ENCODE data around the gene SDK1. TPM values are rescaled to one million over a fixed set of nuclear protein-coding genes. Genes with fewer than 3 reads are reported as not detected.
"Not testable (repeated sequence)": the region's sequence is repeated elsewhere in the genome, so short reads cannot be mapped to it uniquely, and the experiment has no call there.

SDK1 gene
- total and polyA plus RNA-seq, 4 donors = 1.9 to 46.3 (median 12.4) TPM

DNA sequence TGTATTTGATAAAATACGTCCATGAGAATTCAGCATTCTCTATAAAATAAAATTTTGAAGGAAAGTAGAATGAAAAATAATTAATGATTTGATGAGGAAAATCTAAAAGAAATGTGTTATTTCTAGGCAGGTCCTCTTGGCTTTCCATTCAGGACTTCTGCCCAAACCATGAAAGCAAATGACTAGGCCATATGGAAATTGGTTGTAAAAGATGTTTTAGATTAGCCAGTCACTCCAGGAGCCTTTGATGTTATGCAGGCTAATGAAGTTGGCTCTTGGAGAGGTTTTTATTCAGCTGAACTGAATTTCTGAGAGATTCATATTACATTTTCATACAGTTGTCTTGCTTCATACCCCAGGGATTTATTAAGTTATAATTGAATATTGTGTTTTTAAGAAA is 452.8 kb downstream of the SDK1 start:
- Histone ChIP-seq H3K4me3 (ENCODE audit: low read length in 2 of 2) (no peak overlapping the region), H3K4me1 (ENCODE audit: control insufficient read depth in 1 of 2, insufficient read depth in 2 of 2, low read length in 2 of 2) (no peaks in the 10 kb centered on the region), H3K27me3 (ENCODE audit: control insufficient read depth in 1 of 2, insufficient read depth in 2 of 2, low read length in 1 of 2) (no peaks in the 10 kb centered on the region), H3K9me3 (ENCODE audit: control insufficient read depth, low read length) (no peaks in the 10 kb centered on the region), H3K36me3 (ENCODE audit: control insufficient read depth in 1 of 2, insufficient read depth in 2 of 2, low read length in 1 of 2) (no peaks in the 10 kb centered on the region), H3K27ac (ENCODE audit: low read depth in 1 of 2, low read length in 2 of 2) (no peak overlapping the region)
- 95 to 97% methylated on average over 1 of the region's 1 CpG for WGBS, 2 donors
- DNase-seq = no peak
- no peak for ATAC-seq (ENCODE audit: low FRiP score)
- intact Hi-C loops (cut with DNase I) = no loop called here

DNA sequence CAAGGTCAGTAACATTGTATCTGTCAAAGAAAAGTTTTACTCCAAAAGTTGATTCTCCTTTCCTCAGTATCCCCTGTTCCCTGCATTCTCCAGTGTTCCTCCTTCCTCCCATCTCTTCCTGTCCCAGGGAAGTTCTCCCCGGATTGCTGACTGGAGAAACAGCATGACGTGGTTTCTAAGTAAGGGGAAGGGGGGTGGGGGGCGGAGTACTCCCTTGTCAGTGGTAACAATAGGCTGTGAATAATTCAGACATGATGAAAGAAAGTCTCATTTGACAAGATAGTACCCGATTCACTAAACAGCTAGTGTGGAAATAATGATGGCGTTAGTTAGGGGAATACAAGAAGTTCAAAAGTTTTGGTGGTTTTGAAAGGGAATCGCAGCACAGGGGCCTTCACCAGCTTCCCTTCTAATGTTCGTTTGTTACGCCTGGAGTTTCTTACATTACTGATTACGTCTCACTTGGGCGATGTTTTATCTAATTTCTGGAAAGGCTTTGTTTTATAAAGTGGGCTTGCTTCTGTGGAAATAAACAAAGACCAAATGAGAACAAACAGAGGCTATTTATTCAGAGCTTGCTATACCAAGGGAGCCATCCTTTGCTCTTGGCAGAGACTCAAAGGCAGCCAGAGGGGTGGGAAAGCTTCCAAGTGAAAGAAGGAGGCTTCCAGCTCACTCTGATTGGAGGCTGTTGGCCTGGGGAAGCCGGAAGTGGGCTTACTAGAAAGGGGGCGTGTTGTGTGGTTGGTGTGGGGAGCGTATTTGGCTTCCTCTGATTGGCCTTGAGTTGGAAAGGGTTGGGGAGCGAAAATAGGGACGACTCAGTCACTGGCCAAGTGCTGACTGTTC is 453.7 kb downstream of the SDK1 start:
- H3K27me3 ChIP-seq (ENCODE audit: control insufficient read depth in 1 of 2, insufficient read depth in 2 of 2, low read length in 1 of 2) = no peaks in the 10 kb centered on the region
- no peak for ATAC-seq (ENCODE audit: low FRiP score)
- intact Hi-C loops (cut with DNase I) = no loop called here
- 73 to 74% methylated on average over 15 of the region's 15 CpGs for WGBS, 2 donors
- H3K27ac ChIP-seq (ENCODE audit: low read depth in 1 of 2, low read length in 2 of 2) = no peak overlapping the region
- no peak for DNase-seq
- no peaks in the 10 kb centered on the region for H3K4me1 ChIP-seq (ENCODE audit: control insufficient read depth in 1 of 2, insufficient read depth in 2 of 2, low read length in 2 of 2)
- H3K4me3 ChIP-seq (ENCODE audit: low read length in 2 of 2) = no peak overlapping the region
- no peaks in the 10 kb centered on the region for H3K36me3 ChIP-seq (ENCODE audit: control insufficient read depth in 1 of 2, insufficient read depth in 2 of 2, low read length in 1 of 2)
- no peaks in the 10 kb centered on the region for H3K9me3 ChIP-seq (ENCODE audit: control insufficient read depth, low read length)

DNA sequence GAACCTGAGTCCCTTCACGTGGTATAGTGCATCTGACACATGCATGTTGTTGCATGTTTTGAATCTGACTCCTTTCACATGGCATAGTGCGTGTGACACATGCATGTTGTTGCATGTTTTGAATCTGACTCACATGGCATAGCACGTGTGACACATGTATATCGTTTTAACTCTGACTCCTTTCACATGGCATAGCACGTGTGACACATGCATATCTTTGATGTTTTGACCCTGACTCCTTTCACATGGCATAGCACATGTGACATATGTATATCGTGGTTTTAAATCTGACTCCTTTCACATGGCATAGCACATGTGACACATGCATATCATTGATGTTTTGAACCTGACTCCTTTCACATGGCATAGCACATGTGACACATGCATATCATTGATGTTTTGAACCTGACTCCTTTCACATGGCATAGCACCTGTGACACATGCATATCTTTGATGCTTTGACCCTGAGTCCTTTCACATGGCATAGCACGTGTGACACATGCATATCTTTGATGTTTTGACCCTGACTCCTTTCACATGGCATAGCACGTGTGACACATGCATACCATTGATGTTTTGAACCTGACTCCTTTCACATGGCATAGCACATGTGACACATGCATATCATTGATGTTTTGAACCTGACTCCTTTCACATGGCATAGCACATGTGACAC is 454.9 kb downstream of the SDK1 start:
- H3K27ac ChIP-seq (ENCODE audit: low read depth in 1 of 2, low read length in 2 of 2); DNase-seq; H3K9me3 ChIP-seq (ENCODE audit: control insufficient read depth, low read length); ATAC-seq (ENCODE audit: low FRiP score); H3K27me3 ChIP-seq (ENCODE audit: control insufficient read depth in 1 of 2, insufficient read depth in 2 of 2, low read length in 1 of 2); H3K4me3 ChIP-seq (ENCODE audit: low read length in 2 of 2); intact Hi-C loops (cut with DNase I); H3K4me1 ChIP-seq (ENCODE audit: control insufficient read depth in 1 of 2, insufficient read depth in 2 of 2, low read length in 2 of 2); H3K36me3 ChIP-seq (ENCODE audit: control insufficient read depth in 1 of 2, insufficient read depth in 2 of 2, low read length in 1 of 2): not testable (repeated sequence)
- WGBS, 2 donors = 95% methylated on average over 8 of the region's 8 CpGs

DNA sequence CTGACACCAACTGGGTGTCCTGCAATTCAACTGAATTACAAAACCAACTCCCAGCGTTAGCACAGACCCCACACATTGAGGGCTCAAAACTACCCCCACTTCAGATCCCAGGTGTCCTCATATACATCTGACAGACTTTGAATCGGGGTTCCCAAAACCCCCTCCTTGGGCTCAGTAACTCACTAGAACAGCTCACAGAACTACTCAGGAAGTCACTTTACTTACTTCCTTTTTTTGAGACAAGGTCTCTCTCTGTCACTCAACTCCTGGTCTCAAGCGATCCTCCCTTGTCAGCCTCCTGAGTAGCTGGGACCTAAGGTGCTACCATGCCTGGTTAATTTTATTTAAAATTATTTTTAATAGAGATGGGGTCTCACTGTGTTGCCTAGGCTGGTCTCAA is 456.0 kb downstream of the SDK1 start:
- Histone ChIP-seq H3K4me1 (ENCODE audit: control insufficient read depth in 1 of 2, insufficient read depth in 2 of 2, low read length in 2 of 2) (peaks cover 1 to 3% of the 10 kb centered on the region in 2 donors), H3K36me3 (ENCODE audit: control insufficient read depth in 1 of 2, insufficient read depth in 2 of 2, low read length in 1 of 2) (no peaks in the 10 kb centered on the region), H3K27ac (ENCODE audit: low read depth in 1 of 2, low read length in 2 of 2) (no peak overlapping the region), H3K4me3 (ENCODE audit: low read length in 2 of 2) (no peak overlapping the region), H3K9me3 (ENCODE audit: control insufficient read depth, low read length) (no peaks in the 10 kb centered on the region), H3K27me3 (ENCODE audit: control insufficient read depth in 1 of 2, insufficient read depth in 2 of 2, low read length in 1 of 2) (no peaks in the 10 kb centered on the region)
- intact Hi-C loops (cut with DNase I) = no loop called here
- ATAC-seq (ENCODE audit: low FRiP score) (no peak), DNase-seq (no peak)
- 90 to 93% methylated on average over 3 of the region's 3 CpGs for WGBS, 2 donors

DNA sequence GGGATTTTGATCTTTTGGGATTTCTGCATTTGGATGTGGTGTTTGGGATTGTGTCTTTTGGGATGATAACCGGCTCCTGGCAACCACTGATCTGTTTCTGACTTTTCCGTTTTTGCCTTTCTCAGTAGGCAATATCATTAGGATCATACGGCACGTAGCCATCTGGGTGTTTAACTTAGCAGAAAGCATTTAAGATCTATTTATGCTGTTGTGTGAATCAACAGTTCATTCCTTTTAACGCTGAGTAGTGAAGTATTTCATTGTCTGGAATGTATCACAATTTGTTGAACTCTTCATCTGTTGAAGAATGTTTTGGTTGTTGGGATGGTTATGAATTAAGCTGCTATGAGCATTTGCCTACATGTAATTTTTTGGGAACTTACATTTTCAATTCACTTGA is 459.6 kb downstream of the SDK1 start:
- 87 to 88% methylated on average over 5 of the region's 5 CpGs for WGBS, 2 donors
- no peaks in the 10 kb centered on the region for H3K9me3 ChIP-seq (ENCODE audit: control insufficient read depth, low read length)
- H3K27me3 ChIP-seq (ENCODE audit: control insufficient read depth in 1 of 2, insufficient read depth in 2 of 2, low read length in 1 of 2) = no peaks in the 10 kb centered on the region
- H3K27ac ChIP-seq (ENCODE audit: low read depth in 1 of 2, low read length in 2 of 2) = no peak overlapping the region
- DNase-seq (no peak), ATAC-seq (ENCODE audit: low FRiP score) (no peak)
- peaks cover 3 to 5% of the 10 kb centered on the region in 2 donors for H3K4me1 ChIP-seq (ENCODE audit: control insufficient read depth in 1 of 2, insufficient read depth in 2 of 2, low read length in 2 of 2)
- H3K4me3 ChIP-seq (ENCODE audit: low read length in 2 of 2) = no peak overlapping the region
- no peaks in the 10 kb centered on the region for H3K36me3 ChIP-seq (ENCODE audit: control insufficient read depth in 1 of 2, insufficient read depth in 2 of 2, low read length in 1 of 2)
- intact Hi-C loops (cut with DNase I) = no loop called here

DNA sequence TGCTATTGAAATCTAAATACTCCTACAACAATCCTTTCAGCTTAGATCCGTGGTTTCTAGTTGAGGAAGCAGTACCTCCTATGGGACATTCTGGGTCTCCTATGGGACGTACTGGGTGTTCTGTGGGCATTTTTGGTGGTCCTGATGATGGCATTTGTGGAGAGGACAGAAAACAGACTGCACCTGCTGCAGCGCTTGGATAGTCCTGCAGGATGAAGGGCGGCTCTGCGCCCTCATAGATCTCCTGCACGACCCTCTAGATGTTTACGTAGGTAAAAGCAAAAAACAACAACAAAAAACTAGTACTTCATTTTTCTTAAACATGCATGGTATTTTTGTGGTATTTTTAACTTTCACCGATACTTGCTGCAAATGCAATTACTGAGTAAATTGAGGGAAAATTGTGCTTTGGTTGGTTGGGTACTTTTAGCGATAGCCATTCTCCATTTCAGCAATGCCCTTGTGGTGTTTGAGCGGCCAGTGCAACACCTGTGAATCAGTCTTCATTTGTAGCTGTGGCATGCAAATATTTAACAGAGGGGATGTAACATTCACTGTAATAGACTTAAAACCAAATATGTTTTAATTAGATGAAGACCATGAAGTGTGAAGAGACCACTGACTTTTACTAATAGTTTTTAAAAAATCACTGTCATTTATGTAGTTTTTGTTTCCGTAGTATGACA is 461.2 kb downstream of the SDK1 start:
- intact Hi-C loops (cut with DNase I) = no loop called here
- Histone ChIP-seq H3K4me3 (ENCODE audit: low read length in 2 of 2) (no peak overlapping the region), H3K36me3 (ENCODE audit: control insufficient read depth in 1 of 2, insufficient read depth in 2 of 2, low read length in 1 of 2) (no peaks in the 10 kb centered on the region), H3K4me1 (ENCODE audit: control insufficient read depth in 1 of 2, insufficient read depth in 2 of 2, low read length in 2 of 2) (peaks cover 3 to 5% of the 10 kb centered on the region in 2 donors), H3K9me3 (ENCODE audit: control insufficient read depth, low read length) (no peaks in the 10 kb centered on the region), H3K27ac (ENCODE audit: low read depth in 1 of 2, low read length in 2 of 2) (no peak overlapping the region), H3K27me3 (ENCODE audit: control insufficient read depth in 1 of 2, insufficient read depth in 2 of 2, low read length in 1 of 2) (no peaks in the 10 kb centered on the region)
- no peak for ATAC-seq (ENCODE audit: low FRiP score)
- WGBS, 2 donors = 84 to 85% methylated on average over 11 of the region's 11 CpGs
- DNase-seq = no peak

DNA sequence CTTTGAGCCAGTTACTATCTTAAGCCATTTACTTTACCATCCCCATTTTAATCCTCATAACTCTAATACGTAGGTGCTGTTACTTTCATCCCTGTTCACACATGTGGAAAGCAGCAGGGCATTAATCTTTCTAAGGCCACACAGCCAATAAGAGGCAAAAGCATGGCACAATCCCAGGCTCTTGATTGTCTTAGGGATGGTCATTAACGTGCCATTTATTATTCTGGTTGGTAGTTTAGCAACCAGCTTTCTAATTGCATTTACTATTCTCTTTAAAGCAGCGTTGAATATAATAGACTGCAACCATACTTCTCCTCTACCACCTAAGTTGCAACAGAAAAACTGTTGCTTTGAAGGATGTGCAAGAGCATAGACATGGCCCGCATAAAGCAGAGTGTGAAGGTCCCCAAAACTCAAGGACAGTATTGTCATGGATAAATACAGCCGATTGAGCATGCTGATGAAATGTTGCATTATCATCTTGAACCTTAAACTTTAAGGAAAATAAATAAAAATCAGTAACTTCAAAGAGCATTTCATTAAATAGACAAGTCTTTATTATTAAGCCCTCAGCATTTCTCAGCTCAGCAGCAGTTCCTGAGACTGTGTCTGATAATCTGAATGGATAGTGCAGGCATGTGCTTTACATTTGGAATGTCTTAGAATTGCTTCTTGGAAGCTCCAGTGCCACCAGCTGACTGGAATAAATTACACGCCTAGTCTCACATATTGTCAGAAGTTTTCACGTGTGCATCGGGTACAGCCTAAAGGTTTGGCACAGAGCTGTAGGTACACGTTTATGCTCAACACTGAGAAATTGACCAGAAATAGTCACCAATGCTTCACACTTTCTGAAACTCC is 467.1 kb downstream of the SDK1 start:
- Histone ChIP-seq H3K9me3 (ENCODE audit: control insufficient read depth, low read length) (peaks cover 1% of the 10 kb centered on the region), H3K4me1 (ENCODE audit: control insufficient read depth in 1 of 2, insufficient read depth in 2 of 2, low read length in 2 of 2) (peaks cover 0 to 2% of the 10 kb centered on the region in 2 donors), H3K27ac (ENCODE audit: low read depth in 1 of 2, low read length in 2 of 2) (no peak overlapping the region), H3K36me3 (ENCODE audit: control insufficient read depth in 1 of 2, insufficient read depth in 2 of 2, low read length in 1 of 2) (no peaks in the 10 kb centered on the region), H3K27me3 (ENCODE audit: control insufficient read depth in 1 of 2, insufficient read depth in 2 of 2, low read length in 1 of 2) (no peaks in the 10 kb centered on the region), H3K4me3 (ENCODE audit: low read length in 2 of 2) (no peak overlapping the region)
- ATAC-seq (ENCODE audit: low FRiP score) (no peak), DNase-seq (no peak)
- WGBS, 2 donors = 87 to 89% methylated on average over 9 of the region's 9 CpGs
- intact Hi-C loops (cut with DNase I) = no loop called here

DNA sequence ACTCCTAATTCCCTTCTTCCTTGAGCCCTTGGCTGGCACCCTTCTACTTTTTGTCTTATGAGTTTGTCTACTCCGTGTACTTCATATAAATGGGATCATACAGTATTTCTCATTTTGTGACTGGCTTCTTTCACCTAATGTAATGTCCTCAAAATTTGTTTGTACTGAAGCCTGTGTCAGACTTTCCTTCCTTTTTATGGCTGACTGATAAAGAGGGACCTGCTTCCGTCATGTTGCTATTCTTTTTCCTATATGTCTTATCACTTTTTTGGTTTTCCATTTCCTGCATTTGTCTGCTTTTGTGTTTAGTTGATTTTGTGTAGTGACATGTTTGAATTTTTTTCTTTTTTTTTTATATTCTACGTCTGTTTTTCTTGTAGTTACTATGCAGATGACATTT is 470.9 kb downstream of the SDK1 start:
- 84 to 90% methylated on average over 3 of the region's 3 CpGs for WGBS, 2 donors
- peaks cover 0 to 2% of the 10 kb centered on the region in 2 donors for H3K4me1 ChIP-seq (ENCODE audit: control insufficient read depth in 1 of 2, insufficient read depth in 2 of 2, low read length in 2 of 2)

More for the DNA sequence above, 470.9 kb downstream of the SDK1 start:
- H3K9me3 ChIP-seq (ENCODE audit: control insufficient read depth, low read length) = peaks cover 1% of the 10 kb centered on the region
- DNase-seq (no peak), ATAC-seq (ENCODE audit: low FRiP score) (no peak)
- no peak overlapping the region for H3K27ac ChIP-seq (ENCODE audit: low read depth in 1 of 2, low read length in 2 of 2)
- no peaks in the 10 kb centered on the region for H3K27me3 ChIP-seq (ENCODE audit: control insufficient read depth in 1 of 2, insufficient read depth in 2 of 2, low read length in 1 of 2)
- intact Hi-C loops (cut with DNase I) = no loop called here
- H3K36me3 ChIP-seq (ENCODE audit: control insufficient read depth in 1 of 2, insufficient read depth in 2 of 2, low read length in 1 of 2) = no peaks in the 10 kb centered on the region
- no peak overlapping the region for H3K4me3 ChIP-seq (ENCODE audit: low read length in 2 of 2)
